H9 (cell line): Measurements from ENCODE around the gene PYGL. TPM values are rescaled to one million over a fixed set of nuclear protein-coding genes. Genes with fewer than 3 reads are reported as not detected.

Experiments
- DNase-seq: peaks from one replicate; pipeline ENCODE4 v3.0.0-alpha.2; 2017
- H2AFZ ChIP-seq: one replicate; pipeline ENCODE4 v1.6.1; 2013; ENCODE audit warnings: mild to moderate bottlenecking, low read length, control low read depth, moderate library complexity
- H2AK5ac ChIP-seq: 2 replicates; pipeline ENCODE4 v1.6.1; 2013; ENCODE audit warnings: low read length, control low read depth, mixed read lengths; ENCODE audit not compliant: insufficient read length
- H2BK120ac ChIP-seq: one replicate; pipeline ENCODE4 v1.6.1; 2013; ENCODE audit warnings: low read depth, mild to moderate bottlenecking, low read length, control low read depth, inconsistent platforms; ENCODE audit not compliant: poor library complexity, severe bottlenecking
- H2BK12ac ChIP-seq: 2 replicates; pipeline ENCODE4 v1.6.1; 2013; ENCODE audit warnings: low read length, control low read depth, mixed read lengths, low read depth; ENCODE audit not compliant: insufficient read length
- H2BK15ac ChIP-seq: 2 replicates; pipeline ENCODE4 v1.6.1; 2013; ENCODE audit warnings: low read depth, low read length, control low read depth
- H2BK20ac ChIP-seq: one replicate; pipeline ENCODE4 v1.6.1; 2013; ENCODE audit warnings: low read depth, mild to moderate bottlenecking, low read length, control low read depth, inconsistent platforms; ENCODE audit not compliant: poor library complexity, severe bottlenecking
- H2BK5ac ChIP-seq: 2 replicates; pipeline ENCODE4 v1.6.1; 2013; ENCODE audit warnings: low read length, control low read depth, mixed read lengths; ENCODE audit not compliant: insufficient read length
- H3K14ac ChIP-seq: 2 replicates; pipeline ENCODE4 v1.6.1; 2013; ENCODE audit warnings: low read length, control low read depth; ENCODE audit not compliant: insufficient read depth
- H3K18ac ChIP-seq: 2 replicates; pipeline ENCODE4 v1.6.1; 2013; ENCODE audit warnings: low read depth, mild to moderate bottlenecking, mixed read lengths, low read length, control low read depth; ENCODE audit not compliant: insufficient read length
- H3K23ac ChIP-seq: 2 replicates; pipeline ENCODE4 v1.6.1; 2013; ENCODE audit warnings: low read length, control low read depth, mixed read lengths, low read depth; ENCODE audit not compliant: insufficient read length
- H3K23me2 ChIP-seq: 2 replicates; pipeline ENCODE4 v1.6.1; 2013; ENCODE audit warnings: low read depth, mild to moderate bottlenecking, mixed read lengths, low read length, control low read depth; ENCODE audit not compliant: insufficient read length, poor library complexity, severe bottlenecking
- H3K27ac ChIP-seq: 2 replicates; pipeline ENCODE4 v1.5.1; 2013; ENCODE audit warnings: low read length, control low read depth, mixed read lengths, low read depth; ENCODE audit not compliant: insufficient read length
- H3K27me3 ChIP-seq: 2 replicates; pipeline ENCODE4 v1.6.1; 2013; ENCODE audit warnings: low read length, control low read depth, inconsistent platforms; ENCODE audit not compliant: insufficient read depth
- H3K4ac ChIP-seq: 2 replicates; pipeline ENCODE4 v1.6.1; 2013; ENCODE audit warnings: low read depth, mild to moderate bottlenecking, control low read depth, inconsistent platforms, low read length, moderate library complexity
- H3K4me1 ChIP-seq: 2 replicates; pipeline ENCODE4 v1.6.1; 2013; ENCODE audit warnings: low read length, control low read depth, inconsistent platforms; ENCODE audit not compliant: insufficient read depth
- H3K4me2 ChIP-seq: 2 replicates; pipeline ENCODE4 v1.6.1; 2013; ENCODE audit warnings: low read length, control low read depth, mixed read lengths; ENCODE audit not compliant: insufficient read length, insufficient read depth
- H3K56ac ChIP-seq: 2 replicates; pipeline ENCODE4 v1.6.1; 2013; ENCODE audit warnings: low read depth, mild to moderate bottlenecking, mixed read lengths, low read length, control low read depth; ENCODE audit not compliant: insufficient read length
- H3K79me1 ChIP-seq: 2 replicates; pipeline ENCODE4 v1.6.1; 2013; ENCODE audit warnings: low read depth, mild to moderate bottlenecking, moderate library complexity, low read length, control low read depth, inconsistent platforms; ENCODE audit not compliant: insufficient read depth, poor library complexity, severe bottlenecking
- H3K79me2 ChIP-seq: 2 replicates; pipeline ENCODE4 v1.6.1; 2013; ENCODE audit warnings: low read length, control low read depth, inconsistent platforms; ENCODE audit not compliant: insufficient read depth
- H3K9ac ChIP-seq: 2 replicates; pipeline ENCODE4 v1.6.1; 2013; ENCODE audit warnings: low read length, control low read depth, mixed read lengths; ENCODE audit not compliant: insufficient read length; ENCODE audit errors: extremely low read depth
- H3K9me3 ChIP-seq: one replicate; pipeline ENCODE4 v1.6.1; 2013; ENCODE audit warnings: low read depth, low read length, inconsistent platforms; ENCODE audit not compliant: control insufficient read depth
- H3T11ph ChIP-seq: one replicate; pipeline ENCODE4 v1.6.1; 2013; ENCODE audit warnings: mild to moderate bottlenecking, low read length, control low read depth, inconsistent platforms
- H4K20me1 ChIP-seq: one replicate; pipeline ENCODE4 v1.6.1; 2013; ENCODE audit not compliant: control insufficient read depth, insufficient read length, insufficient read depth
- H4K5ac ChIP-seq: 2 replicates; pipeline ENCODE4 v1.6.1; 2013; ENCODE audit warnings: low read depth, mild to moderate bottlenecking, mixed read lengths, low read length, control low read depth; ENCODE audit not compliant: insufficient read length
- H4K8ac ChIP-seq: replicated peaks from 2 replicates; pipeline ENCODE4 v1.6.1; 2013; ENCODE audit warnings: low read length, control low read depth, mixed read lengths, low read depth; ENCODE audit not compliant: insufficient read length
- H4K91ac ChIP-seq: 2 replicates; pipeline ENCODE4 v1.6.1; 2013; ENCODE audit warnings: low read depth, mild to moderate bottlenecking, moderate library complexity, mixed read lengths, low read length, control low read depth; ENCODE audit not compliant: insufficient read length
- H3K27ac Mint-ChIP-seq, 3 experiments: 2 replicates in 2 of 3; 3 replicates in 1 of 3; pipeline ENCODE4 v1.8.0; 2020 to 2021; ENCODE audit warnings: mixed read lengths in 3 of 3, mild to moderate bottlenecking in 1 of 3, moderate library complexity in 1 of 3
- H3K27me3 Mint-ChIP-seq: 2 replicates; pipeline ENCODE4 v1.8.0; 2021; ENCODE audit warnings: low read depth, mild to moderate bottlenecking, moderate library complexity, mixed read lengths
- H3K36me3 Mint-ChIP-seq, 3 experiments: 2 replicates in 2 of 3; 3 replicates in 1 of 3; pipeline ENCODE4 v1.8.0; 2020 to 2021; ENCODE audit warnings: low read depth in 3 of 3, mixed read lengths in 3 of 3; ENCODE audit not compliant: insufficient read depth in 1 of 3
- H3K4me1 Mint-ChIP-seq, 2 experiments: 2 replicates each; pipeline ENCODE4 v1.8.0; 2020; ENCODE audit warnings: mixed read lengths in 2 of 2
- H3K4me3 Mint-ChIP-seq, 2 experiments: 2 replicates in 1 of 2; 3 replicates in 1 of 2; pipeline ENCODE4 v1.8.0; 2020 to 2021; ENCODE audit warnings: mild to moderate bottlenecking in 2 of 2, mixed read lengths in 2 of 2, moderate library complexity in 1 of 2
- H3K9me3 Mint-ChIP-seq, 2 experiments: 2 replicates in 1 of 2; 3 replicates in 1 of 2; pipeline ENCODE4 v1.8.0; 2020; ENCODE audit warnings: mild to moderate bottlenecking in 2 of 2, mixed read lengths in 2 of 2, moderate library complexity in 1 of 2
- CTCF ChIP-seq: fragments of 200-600 bp; sonication (generic); conservative IDR thresholded peaks from 3 replicates; pipeline ENCODE4 v1.8.0; 2021; ENCODE audit warnings: antibody characterized with exemption, mild to moderate bottlenecking
- whole genome bisulfite sequencing: extraction: QIAGEN DNeasy Blood & Tissue Kit; methylation state at CpG from one replicate; pipeline ENCODE4 v1.1.7; 2013; ENCODE audit warnings: missing lambda C conversion rate, low lambda C conversion rate, mixed read lengths; ENCODE audit not compliant: insufficient read length; ENCODE audit errors: extremely low coverage; 5-methylcytosine and 5-hydroxymethylcytosine counted together
- total RNA-seq: library from RNA; stranded (reverse); gene quantifications from 2 replicates; pipeline ENCODE4 v1.2.1, GENCODE V29; 2021

The PYGL gene
- total RNA-seq, 1 experiment from 2014 or later, result 53.8 TPM

- H3K23ac ChIP-seq, result no peak overlapping the region
- no peak overlapping the region for H3K9ac ChIP-seq
- no peaks in the 10 kb centered on the region for H3K36me3 Mint-ChIP-seq
- no peak for TF ChIP-seq CTCF
- DNase-seq, result no peak
- peak overlapping the region; percentile 19 to 49 for H3K4me3 Mint-ChIP-seq
- H3K9me3 Mint-ChIP-seq, result no peaks in the 10 kb centered on the region
- H3K79me2 ChIP-seq, result no peaks in the 10 kb centered on the region
- H3K79me1 ChIP-seq, result no peaks in the 10 kb centered on the region
- no peak overlapping the region for H4K91ac ChIP-seq
- no peak overlapping the region for H2BK20ac ChIP-seq
- H2AK5ac ChIP-seq, result no peak overlapping the region
- H2BK120ac ChIP-seq, result no peak overlapping the region
- H3K4me1 ChIP-seq, result peaks cover 4% of the 10 kb centered on the region; the same call in 1 of the 2 replicates
- H4K5ac ChIP-seq, result no peak overlapping the region
- WGBS, result no CpG with 5 or more reads among the region's 13 CpGs
- no peak overlapping the region for H4K8ac ChIP-seq
- peaks cover 8% of the 10 kb centered on the region for H3K27me3 Mint-ChIP-seq
- peak overlapping the region in 2 of 3 experiments; percentile 16 to 39; a peak in 3 of 7 replicates for H3K27ac Mint-ChIP-seq
- H2AFZ ChIP-seq, result no peak overlapping the region
- no peak overlapping the region for H3K4ac ChIP-seq
- H3K9me3 ChIP-seq, result no peaks in the 10 kb centered on the region
- H4K20me1 ChIP-seq, result no peaks in the 10 kb centered on the region
- H3K4me1 Mint-ChIP-seq, result peaks cover 37% of the 10 kb centered on the region in 2 experiments
- no peak overlapping the region for H2BK15ac ChIP-seq
- no peaks in the 10 kb centered on the region for H3K23me2 ChIP-seq
- H3K14ac ChIP-seq, result no peak overlapping the region
- no peak overlapping the region for H2BK5ac ChIP-seq
- no peak overlapping the region for H3K27ac ChIP-seq
- no peaks in the 10 kb centered on the region; the same call in 1 of the 2 replicates for H3K27me3 ChIP-seq
- H3T11ph ChIP-seq, result no peak overlapping the region
- peak overlapping the region; percentile 12 for H3K4me2 ChIP-seq
- no peak overlapping the region for H3K56ac ChIP-seq
- no peak overlapping the region for H2BK12ac ChIP-seq
- peak overlapping the region; percentile 1 for H3K18ac ChIP-seq
Measured at GRCh38 chr14:50985124-50985858, 41.0 kb upstream of the PYGL start.
